Esophagus squamous epithelium (tissue), 4 donors: ENCODE results near the gene RHBDL2.

Experiments
- CTCF ChIP-seq, 6 experiments: fragments of 450-650 bp in 4 of 6; fragments of 200-600 bp in 2 of 6; sonication (generic) in 2 of 6; IDR thresholded peaks; one replicate each; pipeline ENCODE4 v1.5.1; 2016 to 2019; ENCODE audit warnings: antibody characterized with exemption in 6 of 6, mild to moderate bottlenecking in 4 of 6, moderate library complexity in 4 of 6
- POLR2A ChIP-seq, 4 donors: fragments of 450-650 bp; IDR thresholded peaks; one replicate each; pipeline ENCODE4 v1.6.1; 2017; ENCODE audit warnings: antibody characterized with exemption in 4 of 4, mild to moderate bottlenecking in 4 of 4, moderate library complexity in 3 of 4

- TF ChIP-seq CTCF (IDR thresholded peaks at IDR 0.05) (no peak), POLR2A (IDR thresholded peaks at IDR 0.05) (no peak)
Observed at GRCh38 chr1:38905985-38906384, 35.6 kb downstream of the RHBDL2 start.
